ENCODE measurements around the gene KRT6B.
"Not testable (repeated sequence)": the region's sequence is repeated elsewhere in the genome, so short reads cannot be mapped to it uniquely, and the experiment has no call there.

Gene KRT6B

DNA sequence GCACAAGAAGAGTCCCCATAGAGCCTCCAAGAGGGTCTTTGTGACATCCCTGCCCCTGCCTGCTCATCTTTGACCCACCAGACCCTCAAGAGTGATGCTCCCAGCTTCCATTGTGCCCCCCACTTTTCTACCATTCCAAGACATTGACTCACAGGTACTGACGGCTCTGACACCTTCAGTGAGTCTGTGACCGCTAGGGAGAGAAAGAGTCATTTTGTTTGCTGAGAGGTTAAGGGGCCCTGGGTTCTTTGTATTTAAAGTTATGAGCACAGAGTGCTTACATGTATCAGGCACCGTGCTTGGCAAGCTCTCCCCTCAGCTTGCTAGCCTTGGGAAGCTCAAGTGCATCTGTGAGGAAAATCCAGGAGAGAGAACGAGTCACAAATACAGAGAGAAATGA lies 38.7 kb downstream of the KRT6B start:
- no peak overlapping the region for H3K4me3 ChIP-seq (ENCODE audit: low read depth, low read length)
- DNase-seq (ENCODE audit: low read depth) = no peak
- TF ChIP-seq, protein P1, sequence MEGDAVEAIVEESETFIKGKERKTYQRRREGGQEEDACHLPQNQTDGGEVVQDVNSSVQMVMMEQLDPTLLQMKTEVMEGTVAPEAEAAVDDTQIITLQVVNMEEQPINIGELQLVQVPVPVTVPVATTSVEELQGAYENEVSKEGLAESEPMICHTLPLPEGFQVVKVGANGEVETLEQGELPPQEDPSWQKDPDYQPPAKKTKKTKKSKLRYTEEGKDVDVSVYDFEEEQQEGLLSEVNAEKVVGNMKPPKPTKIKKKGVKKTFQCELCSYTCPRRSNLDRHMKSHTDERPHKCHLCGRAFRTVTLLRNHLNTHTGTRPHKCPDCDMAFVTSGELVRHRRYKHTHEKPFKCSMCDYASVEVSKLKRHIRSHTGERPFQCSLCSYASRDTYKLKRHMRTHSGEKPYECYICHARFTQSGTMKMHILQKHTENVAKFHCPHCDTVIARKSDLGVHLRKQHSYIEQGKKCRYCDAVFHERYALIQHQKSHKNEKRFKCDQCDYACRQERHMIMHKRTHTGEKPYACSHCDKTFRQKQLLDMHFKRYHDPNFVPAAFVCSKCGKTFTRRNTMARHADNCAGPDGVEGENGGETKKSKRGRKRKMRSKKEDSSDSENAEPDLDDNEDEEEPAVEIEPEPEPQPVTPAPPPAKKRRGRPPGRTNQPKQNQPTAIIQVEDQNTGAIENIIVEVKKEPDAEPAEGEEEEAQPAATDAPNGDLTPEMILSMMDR (conservative IDR thresholded peaks at IDR 0.05; ENCODE audit: low read depth, low read length) = no peak

GRCh38 chr12:52411815-52412214 lies 40.1 kb downstream of the KRT6B start:
- DNase-seq (ENCODE audit: low read depth) = no peak
- no peak overlapping the region for H3K4me3 ChIP-seq (ENCODE audit: low read depth, low read length)
- TF ChIP-seq, protein P1 (conservative IDR thresholded peaks at IDR 0.05; ENCODE audit: low read depth, low read length) = no peak

- not testable (repeated sequence) for H3K4me3 ChIP-seq (ENCODE audit: low read depth, low read length); DNase-seq (ENCODE audit: low read depth)
Observed at GRCh38 chr12:52410589-52411248, 41.2 kb downstream of the KRT6B start.

DNA sequence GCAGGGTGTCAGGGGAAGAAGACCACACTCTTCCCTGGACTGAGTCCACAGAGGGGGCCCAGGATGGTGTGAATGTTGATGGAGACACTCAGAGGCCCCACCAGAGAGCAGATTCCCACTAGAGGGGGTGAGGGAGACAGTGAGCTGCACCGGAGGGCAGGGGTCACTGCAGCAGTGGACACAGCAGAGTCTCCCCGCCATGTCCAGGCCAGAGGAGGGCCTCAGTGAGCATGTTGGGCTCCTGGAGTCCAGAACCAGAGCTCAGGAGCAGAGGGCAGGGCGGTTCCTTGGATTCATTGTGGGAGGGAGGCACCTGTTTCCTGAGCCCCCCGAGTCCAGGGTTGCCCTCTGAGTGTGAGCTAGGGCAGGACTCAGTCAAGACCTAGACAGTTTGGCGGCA lies 44.0 kb downstream of the KRT6B start:
- H3K4me3 ChIP-seq (ENCODE audit: low read depth, low read length) = no peak overlapping the region
- no peak for DNase-seq (ENCODE audit: low read depth)
- TF ChIP-seq, protein P1 (conservative IDR thresholded peaks at IDR 0.05; ENCODE audit: low read depth, low read length) = peak; percentile 14

DNA sequence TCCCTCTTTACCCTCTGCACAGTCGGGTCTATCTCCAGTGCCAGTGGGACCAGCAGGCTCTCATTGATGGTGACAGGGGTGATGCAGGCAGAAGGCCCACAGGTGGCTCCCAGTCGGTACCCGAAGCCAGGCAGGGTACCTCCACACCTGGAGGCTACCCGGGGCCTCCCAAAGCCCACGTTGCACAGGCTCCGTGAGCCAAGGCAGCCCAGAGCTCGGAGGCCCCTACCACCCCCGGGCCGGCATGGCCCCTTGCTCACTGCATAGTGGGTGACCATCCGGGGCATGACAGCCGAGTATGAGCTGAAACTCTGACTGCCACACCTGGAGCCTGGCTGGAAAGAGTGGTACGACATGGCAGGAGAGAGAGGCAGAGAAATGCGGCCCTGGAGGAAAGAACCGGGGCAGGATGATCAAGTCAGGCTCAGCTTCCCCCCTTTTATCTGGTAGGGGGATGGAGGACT lies 46.0 kb downstream of the KRT6B start, which contains the start of gene KRT82:
Gene KRT82, minus strand, starts transcription at position 414 of the 464 bp plus-strand sequence. Its CDS starts 58 bp downstream, at position 356.
- DNase-seq (ENCODE audit: low read depth) = no peak
- H3K4me3 ChIP-seq (ENCODE audit: low read depth, low read length) = no peak within 1 kb of the TSS
- TF ChIP-seq, protein P1 (conservative IDR thresholded peaks at IDR 0.05; ENCODE audit: low read depth, low read length) = no peak

DNA sequence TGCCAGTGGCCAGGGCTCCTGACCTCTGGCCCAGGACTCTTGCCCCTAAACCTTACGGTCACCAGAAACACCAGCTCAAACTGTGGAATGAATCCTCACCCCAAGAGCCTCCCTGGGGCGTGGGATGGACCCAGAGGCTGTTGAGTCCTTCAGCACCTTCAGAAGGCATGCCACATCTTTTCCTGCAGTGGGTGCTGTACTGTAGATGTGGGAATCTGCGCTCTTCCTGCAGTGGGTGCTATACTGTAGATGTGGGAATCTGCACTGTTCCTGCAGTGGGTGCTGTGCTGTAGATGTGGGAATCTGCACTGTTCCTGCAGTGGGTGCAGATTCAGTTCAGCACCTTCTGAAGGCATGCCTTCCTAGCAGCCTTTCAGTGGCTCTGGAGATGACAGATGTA lies 47.0 kb downstream of the KRT6B start:
- no peak overlapping the region for H3K4me3 ChIP-seq (ENCODE audit: low read depth, low read length)
- DNase-seq (ENCODE audit: low read depth) = no peak
- TF ChIP-seq, protein P1 (conservative IDR thresholded peaks at IDR 0.05; ENCODE audit: low read depth, low read length) = peak; percentile 28

- TF ChIP-seq, protein P1 (conservative IDR thresholded peaks at IDR 0.05; ENCODE audit: low read depth, low read length) = no peak
- H3K4me3 ChIP-seq (ENCODE audit: low read depth, low read length) = no peak overlapping the region
- no peak for DNase-seq (ENCODE audit: low read depth)
Observed at GRCh38 chr12:52403561-52403960, 48.4 kb downstream of the KRT6B start.
